GM12865 (cell line): ENCODE data around the gene MBOAT1.
A peak's percentile ranks its signal among the peaks of the same experiment; 100 is the strongest.

ENCODE experiments used
- DNase-seq: peaks from one replicate; pipeline ENCODE4 v3.0.0; 2010; ENCODE audit warnings: low read depth
- H3K4me3 ChIP-seq: 2 replicates; pipeline ENCODE4 v1.5.1; 2011; ENCODE audit warnings: mild to moderate bottlenecking, low read depth, low read length, control low read depth
- CTCF ChIP-seq: IDR thresholded peaks from 2 replicates; pipeline ENCODE4 v1.5.1; 2011; ENCODE audit warnings: low read length, control low read depth, low read depth, inconsistent platforms; ENCODE audit not compliant: insufficient read depth; ENCODE audit errors: missing control alignments

The MBOAT1 gene

GRCh38 chr6:20212392-20213111 lies at the start of gene MBOAT1:
TSS of gene MBOAT1 (minus strand) at chr6:20212469. CDS start at chr6:20212234, 235 bp downstream.
- peak within 1 kb of the TSS; percentile 96 for H3K4me3 ChIP-seq
- peak; percentile 93 for DNase-seq
- TF ChIP-seq CTCF: peak; percentile 10

- DNase-seq: no peak
- no peak overlapping the region for H3K4me3 ChIP-seq
- no peak for TF ChIP-seq CTCF
Measured at GRCh38 chr6:20261685-20262084, 49.4 kb upstream of the MBOAT1 start.

GRCh38 chr6:20260360-20260759 lies 48.1 kb upstream of the MBOAT1 start:
- no peak for TF ChIP-seq CTCF
- H3K4me3 ChIP-seq: no peak overlapping the region
- no peak for DNase-seq

GRCh38 chr6:20259316-20260049 lies 47.2 kb upstream of the MBOAT1 start:
- DNase-seq: no peak
- TF ChIP-seq CTCF: no peak

GRCh38 chr6:20255428-20255827 lies 43.2 kb upstream of the MBOAT1 start:
- no peak for TF ChIP-seq CTCF
- DNase-seq: no peak
- H3K4me3 ChIP-seq: no peak overlapping the region

More at GRCh38 chr6:20259316-20260049, 47.2 kb upstream of the MBOAT1 start:
- no peak overlapping the region for H3K4me3 ChIP-seq

GRCh38 chr6:20254295-20254694 lies 42.0 kb upstream of the MBOAT1 start:
- no peak for TF ChIP-seq CTCF
- no peak for DNase-seq
- no peak overlapping the region for H3K4me3 ChIP-seq
